Subcutaneous abdominal adipose tissue (tissue), 5 donors: ENCODE data around the gene DHPS.
"Not testable (repeated sequence)": the region's sequence is repeated elsewhere in the genome, so short reads cannot be mapped to it uniquely, and the experiment has no call there.

Experiments used
- H3K27ac ChIP-seq: one replicate; pipeline ENCODE4 v1.7.0; 2013; ENCODE audit warnings: low read depth, mild to moderate bottlenecking, inconsistent platforms, low read length, moderate library complexity
- H3K27me3 ChIP-seq, 5 donors: one replicate each; pipeline ENCODE4 v1.7.0; 2013; ENCODE audit warnings: low read length in 5 of 5, inconsistent platforms in 1 of 5; ENCODE audit not compliant: control insufficient read depth in 5 of 5, insufficient read depth in 4 of 5
- H3K36me3 ChIP-seq, 5 donors: one replicate each; pipeline ENCODE4 v1.7.0; 2013; ENCODE audit warnings: low read length in 5 of 5; ENCODE audit not compliant: control insufficient read depth in 5 of 5, insufficient read depth in 5 of 5
- H3K4me1 ChIP-seq, 5 donors: one replicate each; pipeline ENCODE4 v1.7.0; 2013; ENCODE audit warnings: low read length in 5 of 5, mild to moderate bottlenecking in 3 of 5, moderate library complexity in 1 of 5; ENCODE audit not compliant: control insufficient read depth in 5 of 5, insufficient read depth in 5 of 5
- H3K4me3 ChIP-seq, 5 donors: one replicate each; pipeline ENCODE4 v1.7.0; 2013; ENCODE audit warnings: low read length in 5 of 5, low read depth in 1 of 5
- H3K9ac ChIP-seq, 5 donors: one replicate each; pipeline ENCODE4 v1.7.0; 2013; ENCODE audit warnings: low read length in 5 of 5, mild to moderate bottlenecking in 4 of 5, moderate library complexity in 3 of 5
- H3K9me3 ChIP-seq, 5 donors: one replicate each; pipeline ENCODE4 v1.7.0; 2013; ENCODE audit warnings: low read length in 5 of 5; ENCODE audit not compliant: control insufficient read depth in 5 of 5
- donor health status: healthy.
- donor health status: healthy.
- donor health status: healthy.
- donor health status: healthy.
- donor health status: healthy.

Gene DHPS

GRCh38 chr19:12681074-12681987 lies at the start of gene DHPS:
TSS of gene DHPS (minus strand) at chr19:12681880. CDS start at chr19:12681766, 114 bp downstream.
- Histone ChIP-seq H3K4me3 (peak within 1 kb of the TSS; percentile 79 to 97 (median 96)), H3K9ac (peak within 1 kb of the TSS; percentile 73 to 96 (median 95)), H3K27me3 (no peaks in the 10 kb centered on the region), H3K27ac (peak within 1 kb of the TSS; percentile 95), H3K9me3 (no peaks in the 10 kb centered on the region), H3K36me3 (peaks cover 0 to 34% (median 31%) of the 10 kb centered on the region in 5 donors), H3K4me1 (peaks cover 3 to 20% (median 11%) of the 10 kb centered on the region in 5 donors)

GRCh38 chr19:12731337-12731736 lies 49.7 kb upstream of the DHPS start:
- no peak overlapping the region for H3K4me3 ChIP-seq
- H3K9ac ChIP-seq, result no peak overlapping the region

GRCh38 chr19:12730064-12730463 lies 48.4 kb upstream of the DHPS start:
- H3K9me3 ChIP-seq, result no peaks in the 10 kb centered on the region
- H3K36me3 ChIP-seq, result peaks cover 0 to 43% (median 33%) of the 10 kb centered on the region in 5 donors
- no peak overlapping the region for H3K9ac ChIP-seq
- H3K27me3 ChIP-seq, result no peaks in the 10 kb centered on the region
- H3K4me3 ChIP-seq, result no peak overlapping the region
- H3K4me1 ChIP-seq, result peaks cover 10 to 31% (median 26%) of the 10 kb centered on the region in 5 donors
- H3K27ac ChIP-seq, result no peak overlapping the region

More at GRCh38 chr19:12731337-12731736, 49.7 kb upstream of the DHPS start:
- H3K4me1 ChIP-seq, result peaks cover 10 to 34% (median 28%) of the 10 kb centered on the region in 5 donors
- H3K9me3 ChIP-seq, result no peaks in the 10 kb centered on the region
- H3K27ac ChIP-seq, result no peak overlapping the region
- H3K27me3 ChIP-seq, result no peaks in the 10 kb centered on the region
- peaks cover 0 to 43% (median 33%) of the 10 kb centered on the region in 5 donors for H3K36me3 ChIP-seq

- H3K4me1 ChIP-seq, result peaks cover 11 to 32% (median 28%) of the 10 kb centered on the region in 5 donors
- peaks cover 0 to 43% (median 33%) of the 10 kb centered on the region in 5 donors for H3K36me3 ChIP-seq
- no peak overlapping the region for H3K9ac ChIP-seq
- H3K4me3 ChIP-seq, result no peak overlapping the region
- no peak overlapping the region for H3K27ac ChIP-seq
- no peaks in the 10 kb centered on the region for H3K27me3 ChIP-seq
- H3K9me3 ChIP-seq, result no peaks in the 10 kb centered on the region
Measured at GRCh38 chr19:12727745-12728433, 46.2 kb upstream of the DHPS start.

GRCh38 chr19:12726988-12727316 lies 45.3 kb upstream of the DHPS start:
- Histone ChIP-seq H3K36me3 (peaks cover 0 to 39% (median 33%) of the 10 kb centered on the region in 5 donors), H3K27me3 (no peaks in the 10 kb centered on the region), H3K9ac (no peak overlapping the region), H3K4me3 (no peak overlapping the region), H3K4me1 (peaks cover 9 to 26% (median 22%) of the 10 kb centered on the region in 5 donors), H3K9me3 (no peaks in the 10 kb centered on the region), H3K27ac (no peak overlapping the region)

- Histone ChIP-seq H3K36me3 (peaks cover 0 to 29% (median 23%) of the 10 kb centered on the region in 5 donors), H3K4me1 (peaks cover 11 to 34% (median 30%) of the 10 kb centered on the region in 5 donors)
- H3K27me3 ChIP-seq, H3K4me3 ChIP-seq, H3K9ac ChIP-seq, H3K9me3 ChIP-seq, H3K27ac ChIP-seq: not testable (repeated sequence)
Measured at GRCh38 chr19:12725612-12726011, 43.9 kb upstream of the DHPS start.

- H3K27ac ChIP-seq, result peak within 1 kb of the TSS; percentile 92
- no peaks in the 10 kb centered on the region for H3K9me3 ChIP-seq
- H3K4me3 ChIP-seq, result peak within 1 kb of the TSS; percentile 63 to 82 (median 75)
- H3K27me3 ChIP-seq, result no peaks in the 10 kb centered on the region
- peaks cover 0 to 15% (median 12%) of the 10 kb centered on the region in 5 donors for H3K36me3 ChIP-seq
- H3K9ac ChIP-seq, result peak within 1 kb of the TSS; percentile 63 to 97 (median 78)
- peaks cover 12 to 36% (median 35%) of the 10 kb centered on the region in 5 donors for H3K4me1 ChIP-seq
Measured at GRCh38 chr19:12723641-12724426, 42.2 kb upstream of the DHPS start, which contains the start of gene TNPO2. TSS of gene TNPO2 (minus strand) at chr19:12723932. CDS start at chr19:12720977, 2,955 bp downstream.

GRCh38 chr19:12723381-12723640 lies 41.6 kb upstream of the DHPS start:
- Histone ChIP-seq H3K9ac (peak overlapping the region; percentile 63 to 97 (median 78)), H3K27ac (peak overlapping the region; percentile 92), H3K4me3 (peak overlapping the region; percentile 63 to 82 (median 75)), H3K36me3 (peaks cover 0 to 16% (median 13%) of the 10 kb centered on the region in 5 donors), H3K27me3 (no peaks in the 10 kb centered on the region), H3K4me1 (peaks cover 12 to 40% (median 35%) of the 10 kb centered on the region in 5 donors), H3K9me3 (no peaks in the 10 kb centered on the region)

- Histone ChIP-seq H3K36me3 (peaks cover 0 to 17% (median 10%) of the 10 kb centered on the region in 5 donors), H3K27me3 (no peaks in the 10 kb centered on the region), H3K4me3 (peak overlapping the region; percentile 71 to 82 (median 78)), H3K9ac (peak overlapping the region; percentile 63 to 97 (median 78)), H3K9me3 (no peaks in the 10 kb centered on the region), H3K27ac (peak overlapping the region; percentile 92), H3K4me1 (peaks cover 12 to 40% (median 35%) of the 10 kb centered on the region in 5 donors)
Measured at GRCh38 chr19:12722566-12723380, 41.1 kb upstream of the DHPS start.
